HG03103 (cell line): Measurements from ENCODE around the gene LIN28B.
"Not testable (repeated sequence)": the region's sequence is repeated elsewhere in the genome, so short reads cannot be mapped to it uniquely, and the experiment has no call there.

ENCODE experiments used
- ATAC-seq: cut with Tn5 transposase; IDR thresholded peaks from one replicate; pipeline ENCODE4 v1.9.1; 2021; ENCODE audit warnings: low read depth; ENCODE audit not compliant: unreplicated experiment

Gene LIN28B

GRCh38 chr6:105005451-105005850 lies 48.5 kb downstream of the LIN28B start:
- ATAC-seq, result no peak

- ATAC-seq, result not testable (repeated sequence)
Observed at GRCh38 chr6:105013459-105013858, 56.6 kb downstream of the LIN28B start.

GRCh38 chr6:105014448-105014847 lies 57.5 kb downstream of the LIN28B start:
- ATAC-seq, result no peak

GRCh38 chr6:105014954-105015353 lies 58.0 kb downstream of the LIN28B start:
- ATAC-seq, result no peak

- ATAC-seq, result no peak
Observed at GRCh38 chr6:105015482-105015881, 58.6 kb downstream of the LIN28B start.

- ATAC-seq, result no peak
Observed at GRCh38 chr6:105019285-105019684, 62.4 kb downstream of the LIN28B start.

GRCh38 chr6:105021399-105021798 lies 64.5 kb downstream of the LIN28B start:
- no peak for ATAC-seq

- ATAC-seq, result no peak
Observed at GRCh38 chr6:105022416-105022815, 65.5 kb downstream of the LIN28B start.

- ATAC-seq, result no peak
Observed at GRCh38 chr6:105024803-105025202, 67.9 kb downstream of the LIN28B start.

- no peak for ATAC-seq
Observed at GRCh38 chr6:105028898-105029297, 72.0 kb downstream of the LIN28B start.

- no peak for ATAC-seq
Observed at GRCh38 chr6:105029581-105029980, 72.7 kb downstream of the LIN28B start.

GRCh38 chr6:105034470-105034869 lies 77.6 kb downstream of the LIN28B start:
- ATAC-seq, result no peak

- ATAC-seq, result no peak
Observed at GRCh38 chr6:105035299-105035698, 78.4 kb downstream of the LIN28B start.

- no peak for ATAC-seq
Observed at GRCh38 chr6:105036351-105036750, 79.4 kb downstream of the LIN28B start.

- no peak for ATAC-seq
Observed at GRCh38 chr6:105038259-105038658, 81.4 kb downstream of the LIN28B start.

GRCh38 chr6:105041880-105042279 lies 85.0 kb downstream of the LIN28B start:
- no peak for ATAC-seq

- ATAC-seq, result no peak
Observed at GRCh38 chr6:105042648-105043047, 85.7 kb downstream of the LIN28B start.

GRCh38 chr6:105043979-105044378 lies 87.1 kb downstream of the LIN28B start:
- ATAC-seq, result no peak

GRCh38 chr6:105045526-105045925 lies 88.6 kb downstream of the LIN28B start:
- ATAC-seq, result no peak

GRCh38 chr6:105051941-105052471 lies 95.1 kb downstream of the LIN28B start:
- ATAC-seq, result no peak

GRCh38 chr6:105056646-105057045 lies 99.7 kb downstream of the LIN28B start:
- ATAC-seq, result no peak

- ATAC-seq, result no peak
Observed at GRCh38 chr6:105057160-105057559, 100.3 kb downstream of the LIN28B start.

GRCh38 chr6:105058316-105058715 lies 101.4 kb downstream of the LIN28B start:
- no peak for ATAC-seq
